K562 (cell line): ENCODE results near the gene DUSP19. TPM values are rescaled to one million over a fixed set of nuclear protein-coding genes. Genes with fewer than 3 reads are reported as not detected.

Experiments
- ELF4 ChIP-seq: fragments of 450-650 bp; formaldehyde crosslinking; IDR thresholded peaks from 2 replicates; pipeline ENCODE4 v1.4.0; 2022; ENCODE audit warnings: missing genetic modification characterization
- MGA ChIP-seq: fragments of 450-650 bp; IDR thresholded peaks from 2 replicates; pipeline ENCODE4 v1.6.1; 2016; ENCODE audit warnings: mild to moderate bottlenecking, moderate library complexity
- MTA2 ChIP-seq: fragments of 450-650 bp; IDR thresholded peaks from 2 replicates; pipeline ENCODE4 v1.6.1; 2016; ENCODE audit warnings: low read depth
- MXI1 ChIP-seq: IDR thresholded peaks from 2 replicates; pipeline ENCODE4 v1.6.1; 2011; ENCODE audit warnings: low read depth, mild to moderate bottlenecking, improper control_type of control experiment, low read length
- ZNF445 ChIP-seq: fragments of 250-450 bp; sonication (Bioruptor Pico); IDR thresholded peaks from 2 replicates; pipeline ENCODE4 v1.4.0; 2020; ENCODE audit warnings: low read depth, mild to moderate bottlenecking, moderate library complexity
- polyA plus RNA-seq, 8 experiments: library from polyadenylated mRNA; depleted of rRNA in 4 of 8; stranded (reverse) in 5 of 8; unstranded in 3 of 8; fragments of >200 nt; fragmentation: Nextera tagmentation in 2 of 8; fragmentation: Illumina TruSeq in 1 of 8; extraction: Ambion mirVana in 2 of 8; extraction: Trizol in 1 of 8; gene quantifications; 2 replicates each; pipeline versions ENCODE4 v1.2.1 to v1.2.3, GENCODE V29; 2011 to 2014; ENCODE audit warnings: inconsistent platforms in 1 of 8, missing spikeins in 1 of 8
- total RNA-seq, 7 experiments: library from RNA; depleted of rRNA in 6 of 7; stranded (reverse); fragments of >200 nt in 6 of 7; fragmentation: Illumina TruSeq in 2 of 7; extraction: Trizol in 2 of 7; gene quantifications; 2 replicates each; pipeline versions ENCODE4 v1.2.1 to v1.2.3, GENCODE V29; 2011 to 2021; ENCODE audit warnings: low replicate concordance in 1 of 7
- TF ChIP-seq, protein P1 (sequence below): conservative IDR thresholded peaks from 2 replicates; pipeline ENCODE4 v1.6.1; 2011; ENCODE audit warnings: low read depth, mild to moderate bottlenecking, low read length; ENCODE audit not compliant: control insufficient read depth
- TF ChIP-seq, protein P2 (sequence below): IDR thresholded peaks from 2 replicates; pipeline ENCODE4 v1.6.1; 2014; ENCODE audit warnings: antibody characterized with exemption
- TF ChIP-seq, protein P3 (sequence below): sonication (generic); formaldehyde crosslinking; IDR thresholded peaks from 2 replicates; pipeline ENCODE4 v1.8.1; 2023; ENCODE audit warnings: mild to moderate bottlenecking, missing genetic modification reagents

The DUSP19 gene
- total and polyA plus RNA-seq, 9 of the 15 experiments (the other 6 are each of a cell fraction or from before 2014, with no cell fraction given): 1.6 to 6.3 (median 3.1) TPM

DNA sequence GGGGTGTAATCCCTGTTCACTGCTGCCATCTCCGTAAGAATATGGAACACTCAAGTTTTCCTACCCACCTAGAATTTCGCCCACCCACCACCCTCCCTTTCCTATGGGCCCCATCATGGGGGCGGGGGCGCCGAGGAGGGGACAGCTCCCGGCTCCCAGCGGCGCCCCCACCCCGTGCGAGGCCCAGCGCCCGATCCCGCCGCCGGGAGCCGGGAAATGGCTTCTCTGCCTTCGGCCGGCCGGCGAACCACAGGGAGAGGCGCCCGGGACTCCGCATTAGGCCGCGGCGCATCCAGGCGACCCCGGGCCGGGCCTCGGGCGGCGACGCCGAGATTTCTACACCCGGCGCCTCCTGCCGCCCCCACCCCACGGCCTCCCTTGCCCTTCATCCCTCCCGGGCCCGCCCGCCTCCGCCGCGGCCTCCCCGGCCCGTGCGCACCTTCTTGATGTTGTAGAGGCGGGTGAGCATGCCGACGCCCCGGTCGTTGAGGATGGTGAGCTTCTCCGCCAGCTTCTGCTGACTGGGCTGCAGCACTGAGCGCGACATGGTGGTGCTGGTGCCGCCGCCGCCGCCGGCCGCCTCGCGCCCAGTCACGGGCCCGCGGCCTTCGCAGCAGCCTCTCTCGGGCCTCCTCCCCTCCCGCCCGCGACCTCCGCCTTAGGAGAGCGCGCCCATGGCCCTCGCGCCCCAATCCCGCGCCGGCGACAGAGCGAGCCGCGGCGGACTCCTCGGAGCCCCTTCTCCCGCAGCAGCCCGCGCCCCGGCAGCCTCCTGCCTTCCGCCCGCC lies 40.8 kb upstream of the DUSP19 start (continued):
- TF ChIP-seq, protein P1, sequence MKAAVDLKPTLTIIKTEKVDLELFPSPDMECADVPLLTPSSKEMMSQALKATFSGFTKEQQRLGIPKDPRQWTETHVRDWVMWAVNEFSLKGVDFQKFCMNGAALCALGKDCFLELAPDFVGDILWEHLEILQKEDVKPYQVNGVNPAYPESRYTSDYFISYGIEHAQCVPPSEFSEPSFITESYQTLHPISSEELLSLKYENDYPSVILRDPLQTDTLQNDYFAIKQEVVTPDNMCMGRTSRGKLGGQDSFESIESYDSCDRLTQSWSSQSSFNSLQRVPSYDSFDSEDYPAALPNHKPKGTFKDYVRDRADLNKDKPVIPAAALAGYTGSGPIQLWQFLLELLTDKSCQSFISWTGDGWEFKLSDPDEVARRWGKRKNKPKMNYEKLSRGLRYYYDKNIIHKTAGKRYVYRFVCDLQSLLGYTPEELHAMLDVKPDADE: no peak; the same call in 1 of the 2 replicates
- TF ChIP-seq, protein P2, sequence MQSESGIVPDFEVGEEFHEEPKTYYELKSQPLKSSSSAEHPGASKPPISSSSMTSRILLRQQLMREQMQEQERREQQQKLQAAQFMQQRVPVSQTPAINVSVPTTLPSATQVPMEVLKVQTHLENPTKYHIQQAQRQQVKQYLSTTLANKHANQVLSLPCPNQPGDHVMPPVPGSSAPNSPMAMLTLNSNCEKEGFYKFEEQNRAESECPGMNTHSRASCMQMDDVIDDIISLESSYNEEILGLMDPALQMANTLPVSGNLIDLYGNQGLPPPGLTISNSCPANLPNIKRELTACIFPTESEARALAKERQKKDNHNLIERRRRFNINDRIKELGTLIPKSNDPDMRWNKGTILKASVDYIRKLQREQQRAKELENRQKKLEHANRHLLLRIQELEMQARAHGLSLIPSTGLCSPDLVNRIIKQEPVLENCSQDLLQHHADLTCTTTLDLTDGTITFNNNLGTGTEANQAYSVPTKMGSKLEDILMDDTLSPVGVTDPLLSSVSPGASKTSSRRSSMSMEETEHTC: no peak
- TF ChIP-seq MGA (no peak), MXI1 (no peak), ZNF445 (CRISPR knock-in tag) (no peak), MTA2 (no peak), ELF4 (no peak)
- TF ChIP-seq, protein P3, sequence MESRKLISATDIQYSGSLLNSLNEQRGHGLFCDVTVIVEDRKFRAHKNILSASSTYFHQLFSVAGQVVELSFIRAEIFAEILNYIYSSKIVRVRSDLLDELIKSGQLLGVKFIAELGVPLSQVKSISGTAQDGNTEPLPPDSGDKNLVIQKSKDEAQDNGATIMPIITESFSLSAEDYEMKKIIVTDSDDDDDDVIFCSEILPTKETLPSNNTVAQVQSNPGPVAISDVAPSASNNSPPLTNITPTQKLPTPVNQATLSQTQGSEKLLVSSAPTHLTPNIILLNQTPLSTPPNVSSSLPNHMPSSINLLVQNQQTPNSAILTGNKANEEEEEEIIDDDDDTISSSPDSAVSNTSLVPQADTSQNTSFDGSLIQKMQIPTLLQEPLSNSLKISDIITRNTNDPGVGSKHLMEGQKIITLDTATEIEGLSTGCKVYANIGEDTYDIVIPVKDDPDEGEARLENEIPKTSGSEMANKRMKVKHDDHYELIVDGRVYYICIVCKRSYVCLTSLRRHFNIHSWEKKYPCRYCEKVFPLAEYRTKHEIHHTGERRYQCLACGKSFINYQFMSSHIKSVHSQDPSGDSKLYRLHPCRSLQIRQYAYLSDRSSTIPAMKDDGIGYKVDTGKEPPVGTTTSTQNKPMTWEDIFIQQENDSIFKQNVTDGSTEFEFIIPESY (CRISPR knock-in tag): no peak
